Fibroblast of the aortic adventitia (primary cell): Measurements from ENCODE around the gene ADM2. TPM values are rescaled to one million over a fixed set of nuclear protein-coding genes. Genes with fewer than 3 reads are reported as not detected.
A peak's percentile ranks its signal among the peaks of the same experiment; 100 is the strongest.

Experiments
- DNase-seq: peaks from one replicate; pipeline ENCODE4 v3.0.0-alpha.2; 2010; ENCODE audit warnings: low read depth
- H3K4me3 ChIP-seq: 2 replicates; pipeline ENCODE4 v1.5.1; 2011; ENCODE audit warnings: low read depth, mild to moderate bottlenecking, control low read depth, low read length, moderate library complexity
- total RNA-seq: library from RNA; depleted of rRNA; stranded (reverse); fragments of >200 nt; gene quantifications from 2 replicates; pipeline ENCODE4 v1.2.3, GENCODE V29; 2012; ENCODE audit warnings: low replicate concordance
- TF ChIP-seq, protein P1 (sequence below): IDR thresholded peaks from 2 replicates; pipeline ENCODE4 v1.5.1; 2011; ENCODE audit warnings: mild to moderate bottlenecking, low read length, control low read depth, inconsistent platforms; ENCODE audit not compliant: insufficient read depth

ADM2 gene
- total RNA-seq, 1 donor = 8.0 TPM

DNA sequence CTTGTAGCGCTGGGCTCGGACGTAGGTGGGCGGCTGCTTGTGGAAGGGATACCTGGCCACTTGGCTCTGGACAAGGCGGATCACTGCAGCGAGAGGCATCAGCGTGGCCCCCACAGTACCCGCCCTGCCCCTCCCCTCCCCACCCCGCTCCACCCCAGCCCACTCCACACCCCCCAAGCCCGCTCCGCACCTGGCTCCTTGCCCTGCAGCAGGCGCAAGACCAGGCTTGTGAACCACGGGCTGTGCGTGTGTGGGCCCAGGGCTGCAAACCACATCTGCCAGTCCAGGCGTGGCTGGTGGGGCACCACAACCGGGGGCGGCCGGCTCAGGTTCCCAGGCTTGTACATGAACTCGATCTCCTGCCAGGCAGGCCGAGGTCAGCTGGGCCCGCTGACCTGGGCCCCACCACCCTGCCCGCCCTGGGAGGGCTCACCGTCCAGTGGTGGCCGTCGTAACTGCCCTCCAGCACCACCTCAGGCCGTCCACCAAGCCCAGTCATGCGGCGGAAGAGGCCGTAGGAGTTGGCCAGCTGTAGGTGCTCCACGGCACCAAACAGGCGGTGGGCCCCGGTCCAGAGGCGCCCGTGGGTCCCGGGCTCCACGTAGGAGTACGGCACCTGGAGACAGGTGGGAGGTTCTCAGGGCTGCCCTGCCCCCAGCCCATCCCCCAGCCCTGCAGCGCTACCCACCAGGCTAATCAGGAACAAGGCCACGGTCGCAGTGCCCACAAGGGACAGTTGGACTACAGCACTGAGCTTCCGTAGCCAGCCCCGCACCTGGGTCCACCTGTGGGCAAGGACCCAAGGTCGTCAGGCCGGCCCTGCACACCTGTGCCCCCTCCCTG lies 23.2 kb downstream of the ADM2 start:
- no peak overlapping the region for H3K4me3 ChIP-seq
- DNase-seq = no peak
- TF ChIP-seq, protein P1, sequence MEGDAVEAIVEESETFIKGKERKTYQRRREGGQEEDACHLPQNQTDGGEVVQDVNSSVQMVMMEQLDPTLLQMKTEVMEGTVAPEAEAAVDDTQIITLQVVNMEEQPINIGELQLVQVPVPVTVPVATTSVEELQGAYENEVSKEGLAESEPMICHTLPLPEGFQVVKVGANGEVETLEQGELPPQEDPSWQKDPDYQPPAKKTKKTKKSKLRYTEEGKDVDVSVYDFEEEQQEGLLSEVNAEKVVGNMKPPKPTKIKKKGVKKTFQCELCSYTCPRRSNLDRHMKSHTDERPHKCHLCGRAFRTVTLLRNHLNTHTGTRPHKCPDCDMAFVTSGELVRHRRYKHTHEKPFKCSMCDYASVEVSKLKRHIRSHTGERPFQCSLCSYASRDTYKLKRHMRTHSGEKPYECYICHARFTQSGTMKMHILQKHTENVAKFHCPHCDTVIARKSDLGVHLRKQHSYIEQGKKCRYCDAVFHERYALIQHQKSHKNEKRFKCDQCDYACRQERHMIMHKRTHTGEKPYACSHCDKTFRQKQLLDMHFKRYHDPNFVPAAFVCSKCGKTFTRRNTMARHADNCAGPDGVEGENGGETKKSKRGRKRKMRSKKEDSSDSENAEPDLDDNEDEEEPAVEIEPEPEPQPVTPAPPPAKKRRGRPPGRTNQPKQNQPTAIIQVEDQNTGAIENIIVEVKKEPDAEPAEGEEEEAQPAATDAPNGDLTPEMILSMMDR = no peak

DNA sequence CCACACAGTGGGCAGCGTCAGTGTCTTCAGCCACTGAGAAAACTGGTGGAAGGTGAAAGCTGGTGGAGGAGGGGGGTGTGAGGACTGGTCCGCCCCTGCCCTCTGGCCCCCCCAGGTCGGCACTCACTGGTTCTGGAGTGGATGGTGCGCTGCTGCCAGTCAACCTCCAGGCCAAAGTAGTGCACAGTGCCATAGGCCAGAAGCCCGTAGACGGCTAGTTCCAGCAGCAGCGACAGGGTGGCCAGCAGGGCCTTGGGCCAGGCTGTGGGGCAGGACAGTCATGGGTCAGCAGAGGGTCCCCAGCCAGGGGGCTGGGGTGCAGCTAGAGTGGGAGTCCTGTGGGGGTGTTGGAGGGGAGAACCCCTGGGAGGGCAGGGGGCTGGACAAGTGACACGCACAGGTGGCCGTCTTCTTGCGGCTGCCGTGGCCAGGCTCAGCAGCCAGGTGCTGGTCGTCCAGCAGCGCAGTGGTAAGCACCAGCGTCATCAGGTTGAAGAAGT lies 24.0 kb downstream of the ADM2 start:
- no peak overlapping the region for H3K4me3 ChIP-seq
- no peak for DNase-seq

DNA sequence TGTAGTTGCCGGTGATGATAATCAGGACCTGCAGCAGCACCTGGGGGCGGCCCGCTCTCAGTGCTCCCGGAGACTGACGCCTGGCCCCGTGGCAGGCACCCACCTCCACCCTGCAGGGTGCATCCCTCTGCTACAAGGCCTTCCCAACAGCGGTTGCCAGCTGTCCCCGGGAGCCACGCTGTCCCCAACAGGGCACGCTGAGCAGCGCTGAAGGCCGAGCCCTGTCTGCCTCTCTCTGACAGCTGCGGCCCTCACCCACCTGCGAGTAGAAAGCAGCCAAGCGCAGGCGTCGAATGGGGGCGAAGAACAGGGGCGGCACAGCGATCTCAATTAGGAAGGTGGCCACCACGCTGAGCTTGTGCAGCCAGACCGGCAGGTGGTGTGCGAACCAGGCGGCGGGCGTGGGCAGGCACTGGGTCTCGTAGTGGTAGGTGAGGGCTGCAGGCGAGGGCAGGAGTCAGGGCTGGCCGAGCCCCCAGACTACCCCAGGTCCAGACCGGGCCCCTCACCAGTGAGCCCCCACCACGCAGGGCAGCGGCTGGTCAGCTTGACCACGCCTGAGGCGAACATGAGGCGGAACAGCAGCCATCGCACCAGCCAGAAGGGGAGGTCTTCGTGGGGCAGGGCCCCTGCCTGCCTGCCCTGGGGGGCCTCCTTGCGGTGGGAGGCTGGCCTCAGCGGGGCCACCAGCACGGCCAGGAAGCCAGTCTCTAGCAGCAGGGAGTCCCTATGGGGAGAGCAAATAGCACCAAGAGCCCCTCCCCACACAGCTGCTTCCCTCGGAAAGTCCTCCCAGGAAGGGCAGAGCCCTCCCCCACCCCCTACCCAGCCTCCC lies 24.6 kb downstream of the ADM2 start:
- DNase-seq = no peak
- TF ChIP-seq, protein P1 = no peak
- peak overlapping the region; percentile 99 for H3K4me3 ChIP-seq

More for the DNA sequence above, 24.0 kb downstream of the ADM2 start:
- TF ChIP-seq, protein P1 = no peak

DNA sequence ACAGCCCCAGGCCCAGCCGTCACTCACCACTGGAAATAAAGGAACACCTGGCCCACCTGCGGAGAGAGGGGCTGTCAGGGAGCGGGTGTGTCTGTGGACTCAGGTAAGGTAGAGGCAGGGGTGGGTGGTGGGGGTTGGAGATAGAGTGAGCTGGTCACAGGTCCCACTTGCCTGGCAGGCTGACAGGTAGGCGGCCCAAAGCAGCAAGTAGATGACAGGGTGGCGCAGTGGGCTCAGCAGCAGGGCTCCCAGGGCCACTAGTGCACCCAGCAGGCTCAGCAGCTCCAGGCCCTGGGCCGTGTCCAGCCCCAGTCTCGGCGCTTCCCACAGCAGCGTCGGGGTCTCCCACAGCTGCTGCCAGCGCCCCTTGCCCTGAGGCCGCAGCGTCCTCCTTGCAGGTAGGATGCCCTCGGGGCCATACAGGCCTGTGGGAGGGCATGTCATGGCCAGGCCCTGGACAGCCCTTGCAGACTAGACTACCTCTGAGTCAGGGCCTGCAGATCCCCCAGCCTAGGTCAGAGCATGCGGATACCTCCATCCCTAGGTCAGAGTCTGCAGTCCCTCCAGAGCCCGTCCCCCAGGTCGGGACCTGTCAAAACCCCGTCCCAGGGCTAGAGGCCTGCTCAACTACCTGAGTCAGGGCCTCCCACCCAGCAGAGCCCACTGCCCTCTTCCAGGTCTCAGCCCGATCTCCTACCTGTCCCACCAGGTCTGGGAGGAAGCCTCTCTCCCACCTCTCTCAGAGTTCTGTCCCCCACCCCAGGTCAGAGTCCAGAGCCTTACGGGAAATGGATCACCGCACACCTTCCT lies 25.5 kb downstream of the ADM2 start:
- no peak for DNase-seq
- TF ChIP-seq, protein P1 = no peak
- peak overlapping the region; percentile 99 for H3K4me3 ChIP-seq

DNA sequence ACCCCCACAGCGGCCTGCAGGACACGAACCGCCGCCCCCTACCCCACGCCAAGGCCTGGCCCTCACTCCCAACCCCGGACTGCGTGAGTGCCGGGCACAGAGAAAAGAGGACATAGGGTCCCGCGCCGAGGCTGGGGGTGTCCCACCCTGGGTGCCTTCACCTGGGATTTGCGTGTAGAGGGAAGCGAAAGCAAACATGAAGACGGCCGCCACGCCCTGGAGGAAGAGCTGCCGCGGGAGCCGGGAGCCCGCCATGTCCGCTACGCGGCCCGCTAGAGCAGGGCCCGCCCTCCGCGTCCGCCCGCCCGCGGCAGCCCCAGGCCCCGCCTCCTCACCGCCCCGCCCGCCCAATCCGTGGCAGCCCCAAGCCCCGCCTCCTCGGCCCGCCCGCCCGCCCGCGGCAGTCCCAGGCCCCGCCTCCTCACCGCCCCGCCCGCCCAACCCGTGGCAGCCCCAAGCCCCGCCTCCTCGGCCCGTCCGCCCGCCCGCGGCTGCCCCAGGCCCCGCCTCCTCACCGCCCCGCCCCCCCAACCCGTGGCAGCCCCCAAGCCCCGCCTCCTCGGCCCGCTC lies 26.2 kb downstream of the ADM2 start, which contains the start of gene LMF2:
LMF2 (minus strand) TSS at position 282 of the 570 bp plus-strand sequence; CDS start at position 255, 27 bp downstream.
- DNase-seq = no peak
- H3K4me3 ChIP-seq = peak within 1 kb of the TSS; percentile 99
- TF ChIP-seq, protein P1 = no peak
